Mucosa of stomach (tissue), 1 donor: ENCODE measurements around the gene HS3ST5.

Experiments
- H3K27me3 ChIP-seq: one replicate; pipeline ENCODE4 v1.7.0; 2013; ENCODE audit warnings: mild to moderate bottlenecking, low read length; ENCODE audit not compliant: control insufficient read depth, insufficient read depth
- H3K36me3 ChIP-seq: one replicate; pipeline ENCODE4 v1.7.0; 2013; ENCODE audit warnings: low read length; ENCODE audit not compliant: control insufficient read depth, insufficient read depth
- H3K4me1 ChIP-seq: one replicate; pipeline ENCODE4 v1.7.0; 2013; ENCODE audit warnings: mild to moderate bottlenecking, low read length; ENCODE audit not compliant: control insufficient read depth, insufficient read depth
- H3K4me3 ChIP-seq: one replicate; pipeline ENCODE4 v1.7.0; 2013; ENCODE audit warnings: low read length
- H3K9ac ChIP-seq: one replicate; pipeline ENCODE4 v1.7.0; 2013; ENCODE audit warnings: mild to moderate bottlenecking, low read length, moderate library complexity
- H3K9me3 ChIP-seq: one replicate; pipeline ENCODE4 v1.7.0; 2013; ENCODE audit warnings: mild to moderate bottlenecking, low read length, moderate library complexity; ENCODE audit not compliant: control insufficient read depth
- donor health status: Pancreatic carcinoma.

The HS3ST5 gene

DNA sequence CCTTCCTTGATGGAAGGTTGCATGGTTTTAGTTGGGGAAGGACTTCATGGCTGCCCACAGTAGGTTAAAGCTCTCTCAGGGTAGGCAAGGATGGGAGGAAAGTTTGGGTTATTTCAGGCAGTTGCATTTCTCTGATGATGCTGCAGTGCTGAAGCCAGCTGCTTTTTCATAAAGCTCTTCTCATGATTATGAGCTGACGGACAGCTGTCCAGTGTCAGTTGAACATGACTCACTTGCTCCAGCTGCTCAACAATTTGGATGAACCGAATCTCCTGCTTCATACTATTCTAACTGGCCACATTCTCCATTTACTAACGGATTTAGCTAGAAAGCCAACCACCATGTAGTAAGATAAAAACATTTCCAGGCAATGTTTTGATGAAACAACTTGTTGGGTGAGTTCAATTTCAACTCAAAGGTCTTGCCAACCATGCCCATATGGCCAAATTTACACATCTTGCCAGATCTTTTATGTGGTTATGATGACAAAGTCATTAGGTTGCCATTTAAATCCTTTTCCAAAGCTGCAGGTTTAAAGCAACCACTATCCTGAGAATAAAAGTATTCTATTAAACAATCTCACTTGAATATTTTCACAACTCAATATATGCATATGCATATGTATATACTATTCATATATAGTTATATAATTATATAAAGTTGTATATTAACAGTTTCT lies 125.9 kb downstream of the HS3ST5 start:
- Histone ChIP-seq H3K27me3 (no peaks in the 10 kb centered on the region), H3K36me3 (no peaks in the 10 kb centered on the region), H3K4me1 (no peaks in the 10 kb centered on the region), H3K4me3 (no peak overlapping the region), H3K9ac (no peak overlapping the region), H3K9me3 (no peaks in the 10 kb centered on the region)

DNA sequence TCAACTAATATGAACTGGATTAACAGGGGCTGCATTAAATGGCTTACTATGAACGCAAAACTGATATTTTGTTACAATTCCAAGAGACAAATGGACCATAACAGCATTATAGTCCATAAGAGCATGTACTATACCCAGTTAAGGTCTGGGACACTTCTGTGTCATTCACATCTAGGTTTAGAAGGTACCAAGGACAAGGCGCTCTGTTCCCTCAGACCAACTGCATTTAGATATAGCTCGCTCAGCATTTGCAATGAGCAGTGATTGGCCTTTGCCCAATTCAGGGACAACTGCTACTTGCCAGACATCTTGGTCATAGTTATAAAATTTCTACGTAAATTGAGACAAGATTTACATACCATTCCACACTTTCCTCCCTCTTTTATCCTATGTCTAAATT lies 132.4 kb downstream of the HS3ST5 start:
- Histone ChIP-seq H3K4me1 (no peaks in the 10 kb centered on the region), H3K4me3 (no peak overlapping the region), H3K9ac (no peak overlapping the region), H3K27me3 (no peaks in the 10 kb centered on the region), H3K9me3 (no peaks in the 10 kb centered on the region), H3K36me3 (no peaks in the 10 kb centered on the region)

DNA sequence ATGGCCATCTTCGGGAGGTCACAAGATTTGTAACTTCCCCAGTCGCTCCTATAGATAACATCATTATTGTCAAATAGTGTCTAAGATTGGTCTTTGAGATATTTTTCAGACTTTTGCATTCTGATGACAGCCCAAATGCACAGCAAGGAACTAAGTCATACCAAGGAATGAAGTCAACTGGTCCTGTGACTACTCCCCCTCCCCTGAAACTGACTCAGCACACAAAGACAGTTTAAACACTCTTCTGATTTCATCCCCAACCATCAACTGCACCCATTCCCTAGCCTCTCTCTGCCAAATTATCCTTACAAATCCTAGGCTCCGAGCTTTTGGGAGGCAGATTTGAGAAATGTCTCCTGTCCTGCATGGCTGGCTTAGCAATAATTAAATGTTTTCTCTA lies 139.4 kb downstream of the HS3ST5 start:
- H3K4me3 ChIP-seq: no peak overlapping the region
- no peak overlapping the region for H3K9ac ChIP-seq
- H3K27me3 ChIP-seq: no peaks in the 10 kb centered on the region
- H3K4me1 ChIP-seq: no peaks in the 10 kb centered on the region
- no peaks in the 10 kb centered on the region for H3K9me3 ChIP-seq
- no peaks in the 10 kb centered on the region for H3K36me3 ChIP-seq

DNA sequence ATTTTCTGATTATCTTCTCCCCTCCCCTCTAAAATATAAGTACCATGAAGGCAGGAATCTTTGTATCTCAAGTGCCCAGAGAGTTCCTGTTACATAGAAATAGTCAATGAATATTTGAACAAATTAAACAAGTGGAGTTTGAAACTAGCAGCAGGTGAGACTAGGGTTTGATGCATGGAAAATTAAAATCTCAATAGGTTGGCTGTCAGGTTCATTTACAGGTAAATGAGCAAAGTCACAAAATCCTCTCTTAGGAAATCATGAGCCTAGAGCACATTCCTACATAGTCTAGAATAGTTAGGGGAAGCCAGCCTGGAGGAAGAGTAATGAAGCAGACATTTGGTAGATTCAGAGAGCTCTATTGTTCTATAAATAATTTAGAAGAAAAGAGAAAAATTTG lies 140.4 kb downstream of the HS3ST5 start:
- Histone ChIP-seq H3K9ac (no peak overlapping the region), H3K4me1 (no peaks in the 10 kb centered on the region), H3K9me3 (no peaks in the 10 kb centered on the region), H3K36me3 (no peaks in the 10 kb centered on the region), H3K27me3 (no peaks in the 10 kb centered on the region), H3K4me3 (no peak overlapping the region)

DNA sequence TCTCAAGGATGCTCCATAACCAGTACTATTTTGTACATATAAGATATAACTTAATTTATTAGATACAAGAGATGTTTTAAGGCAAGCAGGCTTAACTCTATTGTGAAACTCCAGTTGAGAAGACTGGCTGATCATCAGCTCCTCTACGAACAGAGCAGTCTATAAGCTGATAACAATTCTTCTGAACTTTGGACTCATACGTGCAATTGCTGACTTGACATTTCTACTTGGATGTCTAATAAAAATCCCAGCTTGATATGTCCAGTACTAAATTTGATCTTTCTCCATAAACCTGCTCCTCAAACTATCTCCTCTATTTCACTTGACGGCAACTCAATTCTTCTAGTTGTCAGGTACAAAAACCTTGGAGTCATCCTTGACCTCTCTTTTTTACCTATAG lies 141.9 kb downstream of the HS3ST5 start:
- Histone ChIP-seq H3K9ac (no peak overlapping the region), H3K4me1 (peaks cover 2% of the 10 kb centered on the region), H3K9me3 (no peaks in the 10 kb centered on the region), H3K4me3 (no peak overlapping the region), H3K36me3 (no peaks in the 10 kb centered on the region), H3K27me3 (no peaks in the 10 kb centered on the region)

DNA sequence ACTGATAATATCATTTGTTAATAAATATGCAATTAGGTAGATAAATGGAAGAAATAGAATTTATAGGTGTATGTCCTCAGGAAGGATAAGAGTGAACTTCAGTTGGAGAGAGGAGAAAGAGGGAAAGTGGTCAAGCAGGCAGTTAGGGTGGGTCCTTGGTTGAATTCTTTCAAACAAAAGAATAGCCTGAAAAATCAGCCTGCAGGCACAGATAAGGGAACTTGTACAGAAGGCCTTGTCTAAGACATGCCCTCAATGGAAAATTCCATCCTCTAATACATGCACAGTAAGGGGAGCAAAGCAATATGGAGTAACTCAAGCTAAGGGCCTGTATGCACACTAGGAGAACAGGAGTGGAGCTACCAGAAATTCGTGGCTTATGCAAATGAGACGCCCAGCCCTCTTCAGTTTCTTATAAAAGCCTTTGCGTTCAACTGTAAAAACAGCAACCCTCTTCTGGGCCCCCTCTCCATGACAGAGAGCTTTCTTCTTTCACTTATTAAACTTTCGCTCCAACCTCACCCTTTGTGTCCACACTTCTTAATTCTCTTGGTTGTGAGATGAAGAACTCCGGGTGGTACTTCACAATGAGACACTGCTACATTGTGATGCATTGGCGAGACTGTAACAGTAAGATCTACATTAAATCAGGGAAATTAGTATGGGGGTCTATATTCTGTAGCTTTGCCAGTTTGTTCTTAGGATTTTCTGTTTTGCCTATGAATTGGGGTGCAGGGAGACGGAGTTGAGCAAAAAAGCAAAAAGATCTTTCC lies 147.0 kb downstream of the HS3ST5 start:
- H3K4me3 ChIP-seq: no peak overlapping the region

DNA sequence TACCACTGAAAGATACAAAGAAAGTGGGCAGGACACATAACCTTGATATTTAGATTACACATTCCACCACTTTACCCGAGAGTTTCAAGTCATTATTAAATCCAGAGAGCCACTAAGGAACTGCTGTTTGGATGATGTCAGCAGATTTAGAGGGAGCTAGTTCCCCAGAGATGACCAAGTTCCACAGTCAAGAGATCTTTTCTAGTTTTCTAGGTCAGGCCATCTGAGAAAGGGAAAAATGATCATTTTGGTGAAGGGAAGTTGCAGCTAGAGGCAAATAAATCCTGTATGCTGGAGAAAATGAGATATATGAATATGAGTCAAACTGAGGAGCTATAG lies 147.8 kb downstream of the HS3ST5 start:
- Histone ChIP-seq H3K9ac (no peak overlapping the region), H3K4me1 (peaks cover 22% of the 10 kb centered on the region), H3K27me3 (no peaks in the 10 kb centered on the region), H3K4me3 (no peak overlapping the region), H3K9me3 (no peaks in the 10 kb centered on the region), H3K36me3 (no peaks in the 10 kb centered on the region)

More for the DNA sequence above, 147.0 kb downstream of the HS3ST5 start:
- Histone ChIP-seq H3K36me3 (no peaks in the 10 kb centered on the region), H3K9me3 (no peaks in the 10 kb centered on the region), H3K9ac (no peak overlapping the region), H3K4me1 (peaks cover 22% of the 10 kb centered on the region), H3K27me3 (no peaks in the 10 kb centered on the region)

DNA sequence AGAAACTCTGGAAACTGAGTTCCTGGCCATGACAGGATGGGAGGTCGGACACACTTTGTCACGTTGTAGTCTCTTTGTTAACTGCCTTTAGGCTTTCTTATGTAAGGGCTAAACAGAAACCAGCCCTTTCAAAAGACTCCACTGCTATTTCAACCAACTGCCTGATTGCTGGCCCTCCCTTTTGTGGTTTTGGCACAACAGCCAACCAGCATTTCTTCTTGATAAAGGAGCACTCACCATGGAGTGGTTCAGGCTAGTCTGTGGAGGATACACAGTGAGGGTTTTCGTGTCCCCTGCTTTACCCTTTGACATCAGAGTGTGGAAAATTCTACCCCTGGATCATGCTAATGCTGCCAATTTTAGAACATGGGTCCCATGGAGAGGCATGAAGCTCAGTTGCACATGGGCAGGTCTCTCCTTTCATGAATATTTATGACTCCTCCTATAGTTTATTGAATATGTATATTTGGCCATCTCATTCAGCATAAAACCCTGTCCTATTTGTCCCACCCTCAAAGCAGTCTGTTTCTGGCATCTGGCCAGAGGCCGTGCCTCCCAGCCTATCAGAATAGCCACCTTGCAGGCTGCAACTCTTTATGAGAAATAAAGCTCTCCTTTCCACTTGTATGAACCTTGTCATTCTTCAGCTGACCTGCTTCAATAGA lies 148.3 kb downstream of the HS3ST5 start:
- Histone ChIP-seq H3K9ac (no peak overlapping the region), H3K36me3 (no peaks in the 10 kb centered on the region), H3K9me3 (no peaks in the 10 kb centered on the region), H3K27me3 (no peaks in the 10 kb centered on the region), H3K4me3 (no peak overlapping the region), H3K4me1 (peaks cover 22% of the 10 kb centered on the region)

DNA sequence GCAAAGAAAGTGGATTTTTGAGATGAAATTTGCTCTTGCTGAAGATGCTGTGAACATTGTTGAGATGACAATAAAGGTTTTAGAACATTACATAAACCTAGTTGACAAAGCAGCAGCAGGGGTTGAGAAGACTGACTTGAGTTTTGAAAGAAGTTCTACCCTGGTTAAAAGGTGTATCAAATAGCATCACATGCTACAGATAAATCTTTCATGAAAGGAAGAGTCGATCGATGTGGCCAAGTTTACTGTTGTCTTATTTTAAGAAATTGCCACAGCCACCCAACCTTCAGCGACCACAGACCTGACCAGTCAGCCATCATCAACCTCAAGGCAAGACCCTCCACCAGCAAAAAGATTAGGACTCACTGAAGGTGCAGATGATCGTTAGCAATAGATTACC lies 155.3 kb downstream of the HS3ST5 start:
- no peak overlapping the region for H3K4me3 ChIP-seq

DNA sequence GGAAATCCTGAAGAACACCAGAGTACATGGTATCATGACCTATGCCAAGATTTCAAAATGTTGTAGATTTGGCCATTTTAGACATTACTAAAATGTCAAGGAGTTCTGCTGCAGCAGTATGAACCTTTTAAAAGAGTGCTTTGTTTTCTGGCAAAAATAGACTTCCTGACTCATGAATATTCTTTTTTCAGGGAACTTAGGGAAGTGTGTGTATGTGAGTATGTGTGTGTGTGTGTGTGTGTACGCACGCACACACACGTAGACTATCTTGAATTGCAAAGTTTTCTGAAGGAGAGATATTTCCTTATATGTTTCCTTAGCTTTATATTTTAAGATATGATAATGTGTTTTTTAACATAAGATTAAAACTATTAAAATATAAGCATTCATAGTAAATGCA lies 161.2 kb downstream of the HS3ST5 start:
- Histone ChIP-seq H3K4me3 (no peak overlapping the region), H3K9me3 (no peaks in the 10 kb centered on the region), H3K9ac (no peak overlapping the region), H3K36me3 (no peaks in the 10 kb centered on the region), H3K27me3 (no peaks in the 10 kb centered on the region), H3K4me1 (no peaks in the 10 kb centered on the region)

More for the DNA sequence above, 155.3 kb downstream of the HS3ST5 start:
- Histone ChIP-seq H3K4me1 (no peaks in the 10 kb centered on the region), H3K36me3 (no peaks in the 10 kb centered on the region), H3K27me3 (no peaks in the 10 kb centered on the region), H3K9me3 (no peaks in the 10 kb centered on the region), H3K9ac (no peak overlapping the region)

DNA sequence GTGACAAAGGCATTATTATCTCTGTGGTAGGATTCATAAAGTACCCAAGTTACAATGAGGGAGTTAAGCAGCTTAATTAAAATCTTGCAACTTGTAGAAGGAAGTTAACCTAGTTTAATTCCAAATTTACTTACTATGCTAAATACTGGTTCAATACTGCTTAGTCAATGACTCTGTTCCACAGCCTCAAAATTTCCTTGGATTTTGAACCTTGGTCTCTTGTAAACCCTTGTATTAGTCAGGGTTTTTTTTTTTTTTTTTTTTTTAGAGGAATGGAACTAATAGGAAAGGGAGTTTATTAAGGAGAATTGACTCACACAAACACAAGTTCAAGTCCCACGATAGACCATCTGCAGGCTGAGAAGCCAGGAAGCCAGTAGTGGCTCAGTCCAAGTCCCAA lies 163.4 kb downstream of the HS3ST5 start:
- no peak overlapping the region for H3K9ac ChIP-seq
- H3K36me3 ChIP-seq: no peaks in the 10 kb centered on the region
- H3K9me3 ChIP-seq: no peaks in the 10 kb centered on the region
- H3K4me1 ChIP-seq: no peaks in the 10 kb centered on the region
- H3K27me3 ChIP-seq: no peaks in the 10 kb centered on the region
- H3K4me3 ChIP-seq: no peak overlapping the region

DNA sequence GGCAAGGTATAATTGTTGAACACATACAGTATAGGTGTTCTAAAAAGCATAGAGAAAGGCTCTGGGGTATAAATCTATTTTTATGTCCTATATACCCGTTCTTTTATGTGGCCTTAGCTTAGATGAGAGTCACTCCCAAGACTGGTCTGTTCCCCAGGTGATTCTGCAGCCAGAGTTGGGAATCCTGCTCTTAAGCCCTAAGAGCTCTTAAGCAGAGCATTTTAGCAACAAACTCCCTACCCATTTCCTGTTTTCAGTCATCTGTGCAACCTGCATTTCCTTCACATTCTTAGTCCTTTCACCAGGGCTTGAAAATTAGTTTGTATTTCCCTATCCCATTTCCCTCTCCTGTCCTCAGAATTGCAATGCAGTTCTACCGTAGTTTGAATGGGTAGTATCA lies 166.1 kb downstream of the HS3ST5 start:
- Histone ChIP-seq H3K27me3 (no peaks in the 10 kb centered on the region), H3K4me1 (no peaks in the 10 kb centered on the region), H3K9ac (no peak overlapping the region), H3K36me3 (no peaks in the 10 kb centered on the region), H3K4me3 (no peak overlapping the region), H3K9me3 (no peaks in the 10 kb centered on the region)
